Esophagus muscularis mucosa (tissue), 4 donors: ENCODE data around the gene KCNA4.

Source experiments
- CTCF ChIP-seq, 3 experiments: fragments of 200-600 bp in 2 of 3; fragments of 450-650 bp in 1 of 3; sonication (generic) in 2 of 3; IDR thresholded peaks; one replicate each; pipeline ENCODE4 v1.5.1; 2017 to 2019; ENCODE audit warnings: antibody characterized with exemption in 3 of 3, mild to moderate bottlenecking in 2 of 3, moderate library complexity in 1 of 3
- EP300 ChIP-seq: sonication (generic); formaldehyde crosslinking; IDR thresholded peaks from one replicate; pipeline ENCODE4 v1.6.1; 2017; ENCODE audit warnings: antibody characterized with exemption
- POLR2A ChIP-seq: fragments of 450-650 bp; IDR thresholded peaks from one replicate; pipeline ENCODE4 v1.6.1; 2017; ENCODE audit warnings: antibody characterized with exemption, moderate library complexity, mild to moderate bottlenecking, low read depth
- POLR2AphosphoS5 ChIP-seq, 2 donors: sonication (generic); formaldehyde crosslinking; IDR thresholded peaks; one replicate each; pipeline ENCODE4 v1.6.1; 2017; ENCODE audit warnings: antibody characterized with exemption in 2 of 2

GRCh38 chr11:30016588-30017363 is at the start of gene KCNA4:
- TF ChIP-seq CTCF (IDR thresholded peaks at IDR 0.05) (peak in 2 of 3 experiments; percentile 13 to 36), POLR2AphosphoS5 (IDR thresholded peaks at IDR 0.05) (no peak), POLR2A (no peak), EP300 (no peak)
